Body of pancreas (tissue), 4 donors: ENCODE results near the gene TUBA8. TPM values are rescaled to one million over a fixed set of nuclear protein-coding genes. Genes with fewer than 3 reads are reported as not detected.
"Not testable (repeated sequence)": the region's sequence is repeated elsewhere in the genome, so short reads cannot be mapped to it uniquely, and the experiment has no call there.

Experiments used
- ATAC-seq: fragments of 150-250 bp; one replicate; pipeline ENCODE4 v1.9.1; 2016
- DNase-seq, 4 donors: peaks; one replicate each; pipeline ENCODE4 v3.0.0-alpha.2; 2019
- H3K27ac ChIP-seq, 4 donors: fragments of 200-600 bp; sonication (generic); 1 replicate in 3 of 4; 2 replicates in 1 of 4; pipeline versions ENCODE4 v1.5.1 to v1.6.1; 2016 to 2019; ENCODE audit warnings: mild to moderate bottlenecking in 1 of 4, mixed read lengths in 1 of 4, moderate library complexity in 1 of 4
- H3K27me3 ChIP-seq, 2 donors: fragments of 200-600 bp; sonication (generic); one replicate each; pipeline ENCODE4 v1.6.0; 2016; ENCODE audit warnings: mild to moderate bottlenecking in 1 of 2
- H3K36me3 ChIP-seq, 2 donors: fragments of 200-600 bp; sonication (generic); replicated peaks in 1 of 2; 2 replicates each; pipeline ENCODE4 v1.5.1; 2016; ENCODE audit warnings: low read depth in 2 of 2; ENCODE audit not compliant: insufficient read depth in 1 of 2
- H3K4me1 ChIP-seq: fragments of 200-600 bp; sonication (generic); one replicate; pipeline ENCODE4 v1.6.0; 2016
- H3K4me3 ChIP-seq, 2 donors: fragments of 200-600 bp; sonication (generic); 1 replicate in 1 of 2; 2 replicates in 1 of 2; pipeline ENCODE4 v1.5.1; 2016 to 2019
- H3K9me3 ChIP-seq, 3 donors: fragments of 200-600 bp; sonication (generic); 1 replicate in 2 of 3; 2 replicates in 1 of 3; pipeline ENCODE4 v1.5.1; 2016
- CTCF ChIP-seq, 7 experiments: fragments of 450-650 bp in 4 of 7; fragments of 200-600 bp in 3 of 7; sonication (generic) in 3 of 7; IDR thresholded peaks; one replicate each; pipeline ENCODE4 v1.5.1; 2016 to 2019; ENCODE audit warnings: antibody characterized with exemption in 7 of 7
- POLR2A ChIP-seq, 3 donors: fragments of 450-650 bp; IDR thresholded peaks; one replicate each; pipeline ENCODE4 v1.6.1; 2016; ENCODE audit warnings: antibody characterized with exemption in 3 of 3, mild to moderate bottlenecking in 2 of 3
- WGBS, 2 donors: methylation state at CpG; one replicate each; pipeline ENCODE4 v1.1.5; 2017; 5-methylcytosine and 5-hydroxymethylcytosine counted together
- intact Hi-C: fragments of 100-400 bp; cut with DNase I; formaldehyde crosslinking; loops from one replicate; pipeline ENCODE4 v1.15.1; 2023
- total RNA-seq, 2 donors: library from RNA; depleted of rRNA; stranded (reverse); fragments of >200 nt; gene quantifications; one replicate each; pipeline ENCODE4 v1.1.0, GENCODE V29; 2016

Gene TUBA8
- total RNA-seq, 2 donors from 2014 or later, result 5.2 to 8.6 TPM

GRCh38 chr22:18133452-18133851 is 22.8 kb downstream of the TUBA8 start:
- H3K4me3 ChIP-seq, result no peak overlapping the region
- no peaks in the 10 kb centered on the region for H3K27me3 ChIP-seq
- no peak overlapping the region for H3K27ac ChIP-seq
- intact Hi-C loops, result no loop called here
- DNase-seq (peak in 2 of 4 donors; percentile 21 to 32), ATAC-seq (no peak)
- TF ChIP-seq CTCF (IDR thresholded peaks at IDR 0.05) (no peak), POLR2A (IDR thresholded peaks at IDR 0.05) (no peak)
- H3K4me1 ChIP-seq, result no peaks in the 10 kb centered on the region
- H3K36me3 ChIP-seq, result no peaks in the 10 kb centered on the region
- WGBS, 2 donors, result 41 to 46% methylated on average over 2 of the region's 2 CpGs
- H3K9me3 ChIP-seq, result no peaks in the 10 kb centered on the region

GRCh38 chr22:18136563-18137320 is 26.1 kb downstream of the TUBA8 start:
- intact Hi-C loops, result no loop called here
- no peak overlapping the region for H3K4me3 ChIP-seq
- no peak overlapping the region for H3K27ac ChIP-seq
- no peak for ATAC-seq
- no peaks in the 10 kb centered on the region for H3K9me3 ChIP-seq
- 91 to 95% methylated on average over 21 of the region's 21 CpGs for WGBS, 2 donors
- no peaks in the 10 kb centered on the region for H3K27me3 ChIP-seq
- TF ChIP-seq POLR2A (IDR thresholded peaks at IDR 0.05), result no peak
- no peak for TF ChIP-seq CTCF (IDR thresholded peaks at IDR 0.05)
- no peaks in the 10 kb centered on the region for H3K4me1 ChIP-seq
- no peaks in the 10 kb centered on the region for H3K36me3 ChIP-seq
- no peak for DNase-seq

GRCh38 chr22:18141004-18141403 is 30.4 kb downstream of the TUBA8 start:
- intact Hi-C loops, H3K4me1 ChIP-seq, H3K9me3 ChIP-seq, H3K36me3 ChIP-seq, H3K4me3 ChIP-seq, H3K27me3 ChIP-seq, H3K27ac ChIP-seq, DNase-seq, ATAC-seq: not testable (repeated sequence)
- 97 to 98% methylated on average over 6 of the region's 6 CpGs for WGBS, 2 donors

GRCh38 chr22:18144105-18144504 is 33.5 kb downstream of the TUBA8 start:
- Histone ChIP-seq H3K4me3 (no peak overlapping the region), H3K4me1 (peaks cover 3% of the 10 kb centered on the region), H3K36me3 (no peaks in the 10 kb centered on the region), H3K9me3 (no peaks in the 10 kb centered on the region), H3K27me3 (no peaks in the 10 kb centered on the region), H3K27ac (peak overlapping the region in 1 of 4 donors; percentile 13)
- TF ChIP-seq CTCF (IDR thresholded peaks at IDR 0.05) (no peak), POLR2A (IDR thresholded peaks at IDR 0.05) (no peak)
- no peak for ATAC-seq
- intact Hi-C loops, result no loop called here
- DNase-seq, result peak in 2 of 4 donors; percentile 26 to 43

- 87 to 91% methylated on average over 23 of the region's 23 CpGs for WGBS, 2 donors
- DNase-seq (no peak), ATAC-seq (no peak)
These were observed 35.2 kb downstream of the TUBA8 start for GRCh38 chr22:18145676-18146388.

More at GRCh38 chr22:18145676-18146388, 35.2 kb downstream of the TUBA8 start:
- no peak overlapping the region for H3K27ac ChIP-seq
- H3K9me3 ChIP-seq, result no peaks in the 10 kb centered on the region
- no peaks in the 10 kb centered on the region for H3K36me3 ChIP-seq
- H3K4me3 ChIP-seq, result no peak overlapping the region
- H3K4me1 ChIP-seq, result peaks cover 6% of the 10 kb centered on the region
- no peaks in the 10 kb centered on the region for H3K27me3 ChIP-seq
- intact Hi-C loops, result no loop called here
- TF ChIP-seq POLR2A (IDR thresholded peaks at IDR 0.05) (no peak), CTCF (IDR thresholded peaks at IDR 0.05) (no peak)
